Ishikawa (cell line): ENCODE results near the gene TNFSF10.

Experiments
- CEBPB ChIP-seq: IDR thresholded peaks from 2 replicates; pipeline ENCODE4 v1.6.1; 2012
- CREB1 ChIP-seq: IDR thresholded peaks from 2 replicates; pipeline ENCODE4 v1.6.1; 2012; ENCODE audit warnings: low read depth
- EGR1 ChIP-seq: IDR thresholded peaks from 2 replicates; pipeline ENCODE4 v1.6.1; 2012
- EP300 ChIP-seq: IDR thresholded peaks from 2 replicates; pipeline ENCODE4 v1.6.1; 2012; ENCODE audit warnings: borderline replicate concordance
- FOXM1 ChIP-seq: IDR thresholded peaks from 2 replicates; pipeline ENCODE4 v1.6.1; 2012; ENCODE audit warnings: low read depth, borderline replicate concordance
- NFIC ChIP-seq: IDR thresholded peaks from 2 replicates; pipeline ENCODE4 v1.6.1; 2012
- RAD21 ChIP-seq: IDR thresholded peaks from 2 replicates; pipeline ENCODE4 v1.6.1; 2012; ENCODE audit warnings: low read depth
- TAF1 ChIP-seq: IDR thresholded peaks from 2 replicates; pipeline ENCODE4 v1.6.1; 2012; ENCODE audit warnings: low read depth, mild to moderate bottlenecking
- TCF12 ChIP-seq: IDR thresholded peaks from 2 replicates; pipeline ENCODE4 v1.6.1; 2012; ENCODE audit warnings: low read depth
- TEAD4 ChIP-seq: IDR thresholded peaks from 2 replicates; pipeline ENCODE4 v1.6.1; 2012
- YY1 ChIP-seq: IDR thresholded peaks from 2 replicates; pipeline ENCODE4 v1.6.1; 2012; ENCODE audit warnings: low read depth
- ZBTB7A ChIP-seq: IDR thresholded peaks from 2 replicates; pipeline ENCODE4 v1.6.1; 2012; ENCODE audit warnings: low read depth
- TF ChIP-seq, protein P1 (sequence below): IDR thresholded peaks from 2 replicates; pipeline ENCODE4 v1.6.1; 2012
- TF ChIP-seq, protein P2 (sequence below): IDR thresholded peaks from 2 replicates; pipeline ENCODE4 v1.6.1; 2012; ENCODE audit warnings: low read depth, mild to moderate bottlenecking
- TF ChIP-seq, protein P3 (sequence below): IDR thresholded peaks from 2 replicates; pipeline ENCODE4 v1.6.1; 2012

Gene TNFSF10

DNA sequence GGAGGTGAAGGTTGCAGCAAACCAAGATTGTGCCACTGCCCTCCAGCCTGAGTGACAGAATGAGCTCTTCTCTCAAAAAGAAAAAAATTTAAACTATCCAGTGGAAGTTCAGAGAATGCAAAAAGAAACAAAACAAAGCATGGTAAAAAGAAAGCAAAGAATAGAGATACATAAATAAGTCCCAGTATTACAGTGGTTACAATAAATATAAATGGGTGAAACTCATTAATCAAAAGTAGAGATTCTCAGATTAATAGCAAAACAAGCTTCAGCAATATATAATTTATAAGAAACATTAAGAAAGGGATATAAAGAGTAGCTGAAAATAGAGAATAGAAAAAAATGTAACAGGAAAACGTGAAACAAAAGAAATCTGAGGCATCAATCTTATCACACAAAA, 51.3 kb downstream of the TNFSF10 start:
- TF ChIP-seq, protein P1, sequence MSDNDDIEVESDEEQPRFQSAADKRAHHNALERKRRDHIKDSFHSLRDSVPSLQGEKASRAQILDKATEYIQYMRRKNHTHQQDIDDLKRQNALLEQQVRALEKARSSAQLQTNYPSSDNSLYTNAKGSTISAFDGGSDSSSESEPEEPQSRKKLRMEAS: no peak
- no peak for TF ChIP-seq TAF1
- TF ChIP-seq YY1: no peak
- TF ChIP-seq TCF12: no peak
- no peak for TF ChIP-seq RAD21
- TF ChIP-seq NFIC: no peak
- TF ChIP-seq EGR1: no peak
- TF ChIP-seq TEAD4: no peak
- TF ChIP-seq ZBTB7A: no peak
- no peak for TF ChIP-seq FOXM1
- TF ChIP-seq CEBPB: no peak
- TF ChIP-seq EP300: no peak
- TF ChIP-seq, protein P2, sequence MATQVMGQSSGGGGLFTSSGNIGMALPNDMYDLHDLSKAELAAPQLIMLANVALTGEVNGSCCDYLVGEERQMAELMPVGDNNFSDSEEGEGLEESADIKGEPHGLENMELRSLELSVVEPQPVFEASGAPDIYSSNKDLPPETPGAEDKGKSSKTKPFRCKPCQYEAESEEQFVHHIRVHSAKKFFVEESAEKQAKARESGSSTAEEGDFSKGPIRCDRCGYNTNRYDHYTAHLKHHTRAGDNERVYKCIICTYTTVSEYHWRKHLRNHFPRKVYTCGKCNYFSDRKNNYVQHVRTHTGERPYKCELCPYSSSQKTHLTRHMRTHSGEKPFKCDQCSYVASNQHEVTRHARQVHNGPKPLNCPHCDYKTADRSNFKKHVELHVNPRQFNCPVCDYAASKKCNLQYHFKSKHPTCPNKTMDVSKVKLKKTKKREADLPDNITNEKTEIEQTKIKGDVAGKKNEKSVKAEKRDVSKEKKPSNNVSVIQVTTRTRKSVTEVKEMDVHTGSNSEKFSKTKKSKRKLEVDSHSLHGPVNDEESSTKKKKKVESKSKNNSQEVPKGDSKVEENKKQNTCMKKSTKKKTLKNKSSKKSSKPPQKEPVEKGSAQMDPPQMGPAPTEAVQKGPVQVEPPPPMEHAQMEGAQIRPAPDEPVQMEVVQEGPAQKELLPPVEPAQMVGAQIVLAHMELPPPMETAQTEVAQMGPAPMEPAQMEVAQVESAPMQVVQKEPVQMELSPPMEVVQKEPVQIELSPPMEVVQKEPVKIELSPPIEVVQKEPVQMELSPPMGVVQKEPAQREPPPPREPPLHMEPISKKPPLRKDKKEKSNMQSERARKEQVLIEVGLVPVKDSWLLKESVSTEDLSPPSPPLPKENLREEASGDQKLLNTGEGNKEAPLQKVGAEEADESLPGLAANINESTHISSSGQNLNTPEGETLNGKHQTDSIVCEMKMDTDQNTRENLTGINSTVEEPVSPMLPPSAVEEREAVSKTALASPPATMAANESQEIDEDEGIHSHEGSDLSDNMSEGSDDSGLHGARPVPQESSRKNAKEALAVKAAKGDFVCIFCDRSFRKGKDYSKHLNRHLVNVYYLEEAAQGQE: no peak
- TF ChIP-seq CREB1: no peak
- TF ChIP-seq, protein P3, sequence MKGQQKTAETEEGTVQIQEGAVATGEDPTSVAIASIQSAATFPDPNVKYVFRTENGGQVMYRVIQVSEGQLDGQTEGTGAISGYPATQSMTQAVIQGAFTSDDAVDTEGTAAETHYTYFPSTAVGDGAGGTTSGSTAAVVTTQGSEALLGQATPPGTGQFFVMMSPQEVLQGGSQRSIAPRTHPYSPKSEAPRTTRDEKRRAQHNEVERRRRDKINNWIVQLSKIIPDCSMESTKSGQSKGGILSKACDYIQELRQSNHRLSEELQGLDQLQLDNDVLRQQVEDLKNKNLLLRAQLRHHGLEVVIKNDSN: no peak

DNA sequence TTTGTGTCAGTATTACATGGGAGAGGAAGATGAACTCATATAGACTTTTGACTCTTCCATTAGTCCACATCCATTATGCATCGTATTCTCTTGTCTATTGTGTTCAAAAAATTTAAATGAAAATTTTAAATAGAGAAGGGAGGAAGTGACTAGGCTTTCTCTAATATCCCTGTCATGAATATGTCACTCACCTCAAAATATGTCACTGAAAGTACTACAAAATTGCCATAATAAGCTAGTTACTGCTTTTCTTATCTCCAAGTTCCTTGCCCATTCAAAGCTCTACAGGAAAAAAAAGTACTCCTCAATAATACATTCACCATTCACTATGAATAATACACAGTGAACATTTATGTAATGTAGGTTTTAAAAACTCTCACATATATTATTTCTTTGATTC, 52.6 kb downstream of the TNFSF10 start:
- TF ChIP-seq, protein P3: no peak
- TF ChIP-seq EGR1 (no peak), ZBTB7A (no peak), EP300 (no peak), TAF1 (no peak), YY1 (no peak), NFIC (no peak), FOXM1 (no peak), CEBPB (no peak), CREB1 (no peak), TEAD4 (no peak), TCF12 (no peak), RAD21 (no peak)
- TF ChIP-seq, protein P1: no peak

DNA sequence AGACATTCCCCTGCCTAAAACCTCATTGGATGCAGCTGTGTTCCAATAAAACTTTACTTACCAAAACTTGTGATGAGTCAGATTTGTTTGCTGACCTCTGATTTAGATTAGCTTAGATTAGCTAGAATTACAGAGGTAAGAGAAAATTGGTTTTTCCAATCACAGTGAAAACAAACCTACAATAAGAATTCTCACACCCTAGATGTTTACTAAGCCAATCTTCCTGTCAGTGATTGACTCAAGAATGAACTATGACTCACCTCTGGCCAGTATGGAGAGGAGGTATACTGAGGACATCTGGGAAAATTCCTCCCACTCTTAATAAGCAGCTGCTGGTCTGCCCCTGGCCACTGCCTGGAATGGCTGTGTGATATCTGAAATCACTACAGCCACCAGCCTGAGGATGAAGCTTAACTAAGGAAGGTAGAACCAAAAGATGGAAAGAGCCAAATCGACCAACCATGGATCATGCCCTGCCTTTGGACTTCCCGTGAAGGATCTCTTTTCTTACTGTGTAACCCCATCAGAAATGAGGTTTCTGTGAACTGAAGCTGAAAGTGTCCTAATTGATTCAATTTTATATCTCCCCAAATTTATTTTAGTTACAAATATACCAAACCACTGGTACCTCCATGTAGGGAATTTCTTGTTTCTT, 55.9 kb downstream of the TNFSF10 start:
- TF ChIP-seq CREB1 (no peak), RAD21 (no peak), EP300 (no peak), TCF12 (no peak), ZBTB7A (no peak), TEAD4 (no peak), TAF1 (no peak), NFIC (no peak), YY1 (no peak), FOXM1 (no peak), CEBPB (no peak), EGR1 (no peak)
- TF ChIP-seq, protein P1: no peak
- TF ChIP-seq, protein P2: no peak
- TF ChIP-seq, protein P3: no peak

DNA sequence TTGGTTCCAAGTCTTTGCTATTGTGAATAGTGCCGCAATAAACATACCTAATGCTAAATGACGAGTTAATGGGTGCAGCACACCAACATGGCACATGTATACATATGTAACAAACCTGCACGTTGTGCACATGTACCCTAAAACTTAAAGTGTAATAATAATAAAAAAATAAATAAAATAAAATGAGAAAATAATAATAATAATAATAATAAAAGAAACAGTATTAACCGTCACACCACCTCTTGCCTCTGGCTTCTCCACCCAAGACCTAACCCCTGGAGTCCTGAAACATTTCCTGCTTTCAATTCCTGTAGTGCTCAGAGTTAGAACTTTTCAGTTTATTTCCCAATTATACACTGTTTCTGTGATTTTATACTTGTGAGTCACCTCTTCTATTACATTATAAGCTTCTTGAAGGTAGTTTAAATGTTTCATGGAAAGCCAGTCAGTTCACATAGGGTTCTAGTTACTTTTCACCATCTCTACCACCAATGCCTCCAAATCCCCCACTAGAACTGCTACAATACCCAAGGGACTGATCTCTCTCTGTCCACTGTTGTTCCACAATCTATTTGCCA, 56.6 kb downstream of the TNFSF10 start:
- TF ChIP-seq EP300: no peak
- TF ChIP-seq, protein P1: no peak
- no peak for TF ChIP-seq FOXM1
- no peak for TF ChIP-seq TCF12
- TF ChIP-seq CREB1: no peak
- TF ChIP-seq RAD21: no peak

DNA sequence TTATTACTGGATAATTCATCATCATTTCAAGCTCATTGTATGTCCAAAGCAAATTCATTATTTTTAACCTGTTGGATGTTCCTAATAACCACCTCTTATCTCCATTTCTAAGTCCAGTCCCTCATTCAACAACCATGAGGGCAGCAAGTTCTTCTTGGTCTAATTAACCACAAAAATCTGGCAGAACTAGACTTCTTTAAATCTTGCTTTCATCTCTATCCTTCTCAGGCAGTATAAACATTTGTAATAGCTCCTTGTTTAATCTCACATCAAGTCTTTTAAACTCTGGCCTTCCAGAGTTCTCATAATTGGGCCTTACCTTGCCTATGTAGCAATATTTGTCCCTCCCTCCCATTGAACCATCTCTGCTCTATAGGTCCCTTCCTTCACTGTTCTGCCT, 57.9 kb downstream of the TNFSF10 start:
- no peak for TF ChIP-seq ZBTB7A
- TF ChIP-seq, protein P2: no peak
- TF ChIP-seq EP300: no peak
- no peak for TF ChIP-seq TCF12
- TF ChIP-seq TEAD4: no peak
- TF ChIP-seq FOXM1: no peak
- TF ChIP-seq RAD21: no peak
- no peak for TF ChIP-seq CEBPB
- no peak for TF ChIP-seq TAF1
